Cardiac muscle cell (in vitro differentiated cells and primary cell): Measurements from ENCODE around the gene CENPN. TPM values are rescaled to one million over a fixed set of nuclear protein-coding genes. Genes with fewer than 3 reads are reported as not detected.

Source experiments
- DNase-seq, 2 donors: peaks; one replicate each; pipeline versions ENCODE4 v3.0.0 to v3.0.0-alpha.2; 2010 to 2017; ENCODE audit warnings: low read depth in 1 of 2, low spot score in 1 of 2
- H3K27ac ChIP-seq: fragments of 200-600 bp; sonication (generic); 2 replicates; pipeline ENCODE4 v1.5.1; 2016
- H3K27me3 ChIP-seq: fragments of 200-600 bp; sonication (generic); 2 replicates; pipeline ENCODE4 v1.6.0; 2016; ENCODE audit warnings: control low read depth
- H3K36me3 ChIP-seq: fragments of 200-600 bp; sonication (generic); 2 replicates; pipeline ENCODE4 v1.5.1; 2016; ENCODE audit warnings: control low read depth
- H3K4me1 ChIP-seq: fragments of 200-600 bp; sonication (generic); 2 replicates; pipeline ENCODE4 v1.8.1; 2017; ENCODE audit warnings: low read depth, mild to moderate bottlenecking, mixed run types
- H3K4me3 ChIP-seq: fragments of 200-600 bp; sonication (generic); 2 replicates; pipeline ENCODE4 v1.5.1; 2016; ENCODE audit warnings: mild to moderate bottlenecking
- H3K9me3 ChIP-seq: fragments of 200-600 bp; sonication (generic); 2 replicates; pipeline ENCODE4 v1.5.1; 2017; ENCODE audit warnings: low read depth, mild to moderate bottlenecking, control low read depth
- polyA plus RNA-seq: library from polyadenylated mRNA; unstranded; fragments of >200 nt; fragmentation: Nextera tagmentation; extraction: Ambion mirVana; gene quantifications from 2 replicates; pipeline ENCODE4 v1.2.1, GENCODE V29; 2016
- total RNA-seq: library from RNA; depleted of rRNA; stranded (reverse); fragments of >200 nt; gene quantifications from 2 replicates; pipeline ENCODE4 v1.2.3, GENCODE V29; 2016
- TF ChIP-seq, protein P1 (sequence below): IDR thresholded peaks from 2 replicates; pipeline ENCODE4 v1.5.1; 2012; ENCODE audit warnings: low read depth, mild to moderate bottlenecking, low read length

Gene CENPN
- total and polyA plus RNA-seq, 2 experiments from 2014 or later = 16.3 to 22.1 TPM

DNA sequence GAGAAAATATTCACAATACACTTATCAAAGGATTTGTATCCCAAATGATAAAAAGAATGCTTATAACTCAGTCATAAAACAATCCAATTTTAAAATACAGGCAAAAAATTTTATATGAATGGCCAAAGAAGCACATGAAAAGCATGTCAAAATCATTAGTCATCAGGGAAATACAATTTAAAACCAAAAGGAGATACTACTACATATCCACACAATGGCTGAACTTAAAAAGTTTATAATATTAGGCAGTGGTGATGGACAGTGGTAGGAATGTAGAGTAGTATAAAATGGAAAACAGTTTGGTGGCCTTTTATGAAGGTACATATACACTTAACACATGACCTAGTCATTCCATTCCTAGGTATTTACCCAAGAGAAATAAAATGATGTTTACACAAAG, 12.6 kb upstream of the CENPN start:
- no peaks in the 10 kb centered on the region for H3K9me3 ChIP-seq
- H3K27me3 ChIP-seq = no peaks in the 10 kb centered on the region
- H3K4me3 ChIP-seq = no peak overlapping the region
- H3K4me1 ChIP-seq = peaks cover 9% of the 10 kb centered on the region
- TF ChIP-seq, protein P1, sequence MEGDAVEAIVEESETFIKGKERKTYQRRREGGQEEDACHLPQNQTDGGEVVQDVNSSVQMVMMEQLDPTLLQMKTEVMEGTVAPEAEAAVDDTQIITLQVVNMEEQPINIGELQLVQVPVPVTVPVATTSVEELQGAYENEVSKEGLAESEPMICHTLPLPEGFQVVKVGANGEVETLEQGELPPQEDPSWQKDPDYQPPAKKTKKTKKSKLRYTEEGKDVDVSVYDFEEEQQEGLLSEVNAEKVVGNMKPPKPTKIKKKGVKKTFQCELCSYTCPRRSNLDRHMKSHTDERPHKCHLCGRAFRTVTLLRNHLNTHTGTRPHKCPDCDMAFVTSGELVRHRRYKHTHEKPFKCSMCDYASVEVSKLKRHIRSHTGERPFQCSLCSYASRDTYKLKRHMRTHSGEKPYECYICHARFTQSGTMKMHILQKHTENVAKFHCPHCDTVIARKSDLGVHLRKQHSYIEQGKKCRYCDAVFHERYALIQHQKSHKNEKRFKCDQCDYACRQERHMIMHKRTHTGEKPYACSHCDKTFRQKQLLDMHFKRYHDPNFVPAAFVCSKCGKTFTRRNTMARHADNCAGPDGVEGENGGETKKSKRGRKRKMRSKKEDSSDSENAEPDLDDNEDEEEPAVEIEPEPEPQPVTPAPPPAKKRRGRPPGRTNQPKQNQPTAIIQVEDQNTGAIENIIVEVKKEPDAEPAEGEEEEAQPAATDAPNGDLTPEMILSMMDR = no peak
- peak in 1 of 2 donors; percentile 27 for DNase-seq
- H3K27ac ChIP-seq = no peak overlapping the region
- H3K36me3 ChIP-seq = no peaks in the 10 kb centered on the region

DNA sequence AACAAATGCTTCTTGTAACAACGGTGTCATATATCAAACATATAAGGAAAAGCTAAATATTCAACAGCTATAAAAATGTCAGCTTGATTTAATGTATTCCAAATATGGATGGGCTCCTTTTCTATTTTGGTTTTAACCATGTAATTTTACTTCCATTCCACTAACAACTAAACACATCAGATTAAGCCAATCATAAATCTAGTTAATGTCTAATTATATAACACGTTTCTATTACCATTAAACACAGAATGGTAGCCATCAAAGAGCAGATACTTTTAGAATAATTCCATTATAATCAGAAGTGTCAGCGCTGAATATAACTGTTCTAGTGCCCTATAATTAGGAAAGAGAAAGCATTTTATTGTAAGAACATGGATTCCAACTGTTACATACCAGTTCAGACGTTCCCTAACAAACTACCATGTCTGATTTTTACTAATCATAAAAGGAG, 10.3 kb upstream of the CENPN start:
- TF ChIP-seq, protein P1 = no peak
- Histone ChIP-seq H3K27ac (no peak overlapping the region), H3K27me3 (no peaks in the 10 kb centered on the region), H3K36me3 (no peaks in the 10 kb centered on the region), H3K4me1 (peaks cover 9% of the 10 kb centered on the region), H3K4me3 (no peak overlapping the region), H3K9me3 (no peaks in the 10 kb centered on the region)
- no peak for DNase-seq

DNA sequence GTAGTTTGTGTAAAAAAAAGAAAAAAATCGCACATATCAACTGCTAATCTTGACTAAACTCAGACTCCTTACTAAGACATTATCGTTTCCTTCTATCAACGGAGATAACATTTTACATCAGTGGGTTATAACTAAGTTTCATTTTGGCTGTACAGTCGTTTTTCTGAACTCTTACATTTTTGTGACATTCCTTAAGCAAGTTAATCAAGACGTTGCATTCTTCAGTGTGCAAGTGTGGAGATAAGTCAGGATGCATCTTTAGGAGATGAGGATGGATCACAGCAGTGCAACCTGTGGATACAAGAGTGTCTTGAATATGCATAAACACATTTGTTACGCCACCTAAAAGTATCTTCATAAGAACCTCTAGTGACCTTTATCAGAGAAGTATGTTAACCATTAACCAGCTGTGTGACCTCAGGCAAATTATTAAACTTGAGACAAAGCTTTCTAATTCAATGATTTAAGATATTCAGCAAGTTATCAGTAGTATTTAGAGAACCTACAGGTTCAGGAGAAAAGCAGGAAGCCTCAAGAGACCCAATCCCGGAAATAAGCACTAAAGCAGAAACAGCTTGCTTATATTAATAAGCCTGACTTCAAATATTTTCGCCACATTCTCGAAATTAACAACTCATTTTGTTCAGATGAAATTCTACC, 9.7 kb upstream of the CENPN start:
- H3K27ac ChIP-seq = no peak overlapping the region
- H3K27me3 ChIP-seq = no peaks in the 10 kb centered on the region
- H3K36me3 ChIP-seq = no peaks in the 10 kb centered on the region
- H3K9me3 ChIP-seq = no peaks in the 10 kb centered on the region
- DNase-seq = peak in 1 of 2 donors; percentile 45
- H3K4me3 ChIP-seq = no peak overlapping the region
- H3K4me1 ChIP-seq = peaks cover 9% of the 10 kb centered on the region
- TF ChIP-seq, protein P1 = no peak

DNA sequence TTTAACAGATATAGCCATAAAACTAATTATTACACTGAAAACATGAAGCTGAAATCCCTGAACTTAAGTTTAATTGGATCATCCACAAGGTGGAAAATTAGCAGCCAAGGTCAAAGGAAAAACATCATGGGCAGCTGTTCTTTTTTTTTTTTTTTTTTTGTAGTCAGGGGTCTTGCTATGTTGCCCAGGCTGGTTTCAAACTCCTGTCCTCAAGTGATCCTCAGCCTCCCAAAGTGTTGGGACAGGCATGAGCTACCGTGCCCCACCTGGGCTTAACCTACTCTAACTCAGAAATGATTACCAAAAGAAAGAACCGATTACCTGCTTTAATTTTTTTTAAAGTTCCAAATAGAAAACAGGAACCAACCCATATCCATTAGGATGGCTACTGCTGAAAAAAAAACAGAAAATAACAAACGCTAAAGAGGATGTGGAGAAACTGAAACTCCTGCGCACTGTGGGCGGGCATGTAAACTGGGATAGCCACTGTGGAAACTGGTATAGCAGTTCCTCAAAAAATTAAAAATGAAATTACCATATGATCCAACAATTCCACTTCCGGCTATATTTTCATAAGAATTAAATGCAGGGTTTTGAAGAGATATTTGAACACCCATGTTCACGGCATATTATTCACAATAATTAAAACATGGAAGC, 8.9 kb upstream of the CENPN start:
- Histone ChIP-seq H3K4me3 (no peak overlapping the region), H3K36me3 (no peaks in the 10 kb centered on the region), H3K9me3 (no peaks in the 10 kb centered on the region), H3K27ac (no peak overlapping the region), H3K4me1 (peaks cover 5% of the 10 kb centered on the region), H3K27me3 (no peaks in the 10 kb centered on the region)
- no peak for DNase-seq
- TF ChIP-seq, protein P1 = no peak

DNA sequence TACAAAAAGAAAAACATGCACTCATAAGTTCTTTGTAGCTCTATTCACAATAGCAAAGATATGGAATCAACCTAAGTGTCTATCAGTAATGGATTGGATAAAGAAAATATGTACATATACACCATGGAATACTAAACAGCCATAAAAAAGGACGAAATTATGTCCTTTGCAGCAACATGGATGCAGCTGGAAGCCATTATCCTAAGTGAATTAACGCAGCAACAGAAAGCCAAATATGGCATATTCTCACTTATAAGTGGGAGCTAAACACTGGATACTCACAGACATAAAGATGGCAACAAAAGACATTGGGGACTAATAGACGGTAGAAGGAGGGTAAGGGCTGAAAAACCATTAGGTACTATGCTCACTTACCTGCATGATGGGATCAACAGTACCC, 6.1 kb upstream of the CENPN start:
- Histone ChIP-seq H3K9me3 (no peaks in the 10 kb centered on the region), H3K36me3 (no peaks in the 10 kb centered on the region), H3K4me1 (peaks cover 11% of the 10 kb centered on the region), H3K4me3 (no peak overlapping the region), H3K27ac (no peak overlapping the region), H3K27me3 (no peaks in the 10 kb centered on the region)
- TF ChIP-seq, protein P1 = no peak
- no peak for DNase-seq
